SK-N-SH (cell line): ENCODE measurements around the gene PRRX1. TPM values are rescaled to one million over a fixed set of nuclear protein-coding genes. Genes with fewer than 3 reads are reported as not detected.

ENCODE experiments used
- CTCF ChIA-PET: fragments of 300-600, 350-600 bp; formaldehyde crosslinking; extraction: SDS; loops from one replicate; lab custom pipeline; 2021; lab: Yijun Ruan, JAX
- POLR2A ChIA-PET: fragments of 350-600 bp; sonication (Branson Sonifier 250); formaldehyde crosslinking; extraction: SDS; loops from one replicate; lab custom pipeline; 2020; ENCODE audit warnings: antibody characterized with exemption, inconsistent platforms; lab: Yijun Ruan, JAX
- DNase-seq: peaks from one replicate; pipeline ENCODE4 v3.0.0; 2012
- H2AFZ ChIP-seq: fragments of 200-600 bp; sonication (generic); 2 replicates; pipeline ENCODE4 v1.8.1; 2016; ENCODE audit warnings: antibody characterized with exemption, mild to moderate bottlenecking, low read depth
- H3F3A ChIP-seq: fragments of 200-600 bp; sonication (generic); replicated peaks from 2 replicates; pipeline ENCODE3; 2016; ENCODE audit warnings: antibody characterized with exemption, mild to moderate bottlenecking; ENCODE audit not compliant: insufficient read depth
- H3K27ac ChIP-seq, 2 experiments: fragments of 200-500 bp in 1 of 2; fragments of 200-600 bp in 1 of 2; sonication (Bioruptor generic) in 1 of 2; sonication (generic), shearing (Covaris generic) in 1 of 2; 2 replicates each; pipeline versions ENCODE4 v1.5.1 to v1.6.1; 2014 to 2016; ENCODE audit warnings: low read depth in 2 of 2, inconsistent platforms in 1 of 2, low read length in 1 of 2, mild to moderate bottlenecking in 1 of 2, mixed read lengths in 1 of 2
- H3K27me3 ChIP-seq: fragments of 200-600 bp; sonication (generic), shearing (Covaris generic); 2 replicates; pipeline ENCODE4 v1.6.1; 2016; ENCODE audit warnings: mixed run types; ENCODE audit not compliant: insufficient read depth
- H3K36me3 ChIP-seq, 2 experiments: fragments of 200-500 bp in 1 of 2; fragments of 200-600 bp in 1 of 2; sonication (Bioruptor generic) in 1 of 2; sonication (generic) in 1 of 2; replicated peaks in 1 of 2; 2 replicates each; pipeline versions ENCODE3 to v1.5.1; 2014 to 2016; ENCODE audit warnings: low read length in 1 of 2, mild to moderate bottlenecking in 1 of 2; ENCODE audit not compliant: insufficient read depth in 2 of 2, control insufficient read depth in 1 of 2
- H3K4me1 ChIP-seq, 2 experiments: fragments of 200-500 bp in 1 of 2; fragments of 200-600 bp in 1 of 2; sonication (Bioruptor generic) in 1 of 2; sonication (generic), shearing (Covaris generic) in 1 of 2; 2 replicates each; pipeline versions ENCODE4 v1.5.1 to v1.6.1; 2014 to 2016; ENCODE audit warnings: low read depth in 1 of 2, low read length in 1 of 2, mixed run types in 1 of 2; ENCODE audit not compliant: insufficient read depth in 2 of 2, control insufficient read depth in 1 of 2
- H3K4me2 ChIP-seq: fragments of 200-600 bp; sonication (generic), shearing (Covaris generic); 2 replicates; pipeline ENCODE4 v1.6.1; 2017; ENCODE audit warnings: mixed run types
- H3K4me3 ChIP-seq, 2 experiments: fragments of 200-500 bp in 1 of 2; fragments of 200-600 bp in 1 of 2; sonication (Bioruptor generic) in 1 of 2; sonication (generic), shearing (Covaris generic) in 1 of 2; 2 replicates each; pipeline versions ENCODE4 v1.5.1 to v1.8.1; 2014 to 2016; ENCODE audit warnings: low read depth in 2 of 2, inconsistent platforms in 1 of 2, low read length in 1 of 2, mild to moderate bottlenecking in 1 of 2, mixed read lengths in 1 of 2, moderate library complexity in 1 of 2
- H3K79me2 ChIP-seq: fragments of 200-600 bp; sonication (generic); 2 replicates; pipeline ENCODE4 v1.8.1; 2017; ENCODE audit warnings: mild to moderate bottlenecking; ENCODE audit not compliant: insufficient read depth
- H3K9ac ChIP-seq: fragments of 200-600 bp; sonication (generic); 2 replicates; pipeline ENCODE4 v1.6.1; 2017; ENCODE audit warnings: mixed run types
- H3K9me2 ChIP-seq: fragments of 200-600 bp; sonication (generic); 2 replicates; pipeline ENCODE4 v1.6.1; 2017; ENCODE audit warnings: mixed run types
- H3K9me3 ChIP-seq: fragments of 200-600 bp; sonication (generic); 2 replicates; pipeline ENCODE4 v1.6.1; 2017; ENCODE audit warnings: mixed run types, mild to moderate bottlenecking, moderate library complexity
- H4K20me1 ChIP-seq: fragments of 200-600 bp; sonication (generic); 2 replicates; pipeline ENCODE4 v1.6.1; 2017; ENCODE audit warnings: mild to moderate bottlenecking, mixed run types; ENCODE audit not compliant: insufficient read depth
- CHD2 ChIP-seq: fragments of 150-350 bp; IDR thresholded peaks from 2 replicates; pipeline ENCODE4 v1.6.1; 2018; ENCODE audit warnings: low read length; ENCODE audit not compliant: partially characterized antibody
- ELF1 ChIP-seq: IDR thresholded peaks from 2 replicates; pipeline ENCODE4 v1.4.0; 2012
- EZH2phosphoT487 ChIP-seq: fragments of 200-600 bp; sonication (generic); IDR thresholded peaks from 2 replicates; pipeline ENCODE4 v1.6.1; 2017; ENCODE audit warnings: low read depth, mixed run types, mild to moderate bottlenecking, antibody characterized with exemption, moderate library complexity, borderline replicate concordance
- MEF2A ChIP-seq: IDR thresholded peaks from 2 replicates; pipeline ENCODE4 v1.4.0; 2012; ENCODE audit warnings: low read depth, borderline replicate concordance
- NFIC ChIP-seq: IDR thresholded peaks from 2 replicates; pipeline ENCODE4 v1.4.0; 2012; ENCODE audit warnings: borderline replicate concordance
- POLR2AphosphoS5 ChIP-seq: IDR thresholded peaks from 2 replicates; pipeline ENCODE4 v1.6.1; 2012; ENCODE audit warnings: low read depth, low read length
- RCOR1 ChIP-seq: fragments of 150-350 bp; IDR thresholded peaks from 2 replicates; pipeline ENCODE4 v1.6.1; 2017; ENCODE audit warnings: antibody characterized with exemption, low read length
- RFX5 ChIP-seq: IDR thresholded peaks from 2 replicates; pipeline ENCODE4 v1.6.1; 2012; ENCODE audit warnings: mild to moderate bottlenecking, improper control_type of control experiment, low read length
- RXRA ChIP-seq: IDR thresholded peaks from 2 replicates; pipeline ENCODE4 v1.4.0; 2012; ENCODE audit warnings: low read depth, mild to moderate bottlenecking, borderline replicate concordance
- TAF1 ChIP-seq: IDR thresholded peaks from 2 replicates; pipeline ENCODE4 v1.6.1; 2012; ENCODE audit warnings: low read depth, mild to moderate bottlenecking, low read length, moderate library complexity, borderline replicate concordance
- TCF12 ChIP-seq: IDR thresholded peaks from 2 replicates; pipeline ENCODE4 v1.4.0; 2012
- WGBS: methylation state at CpG from one replicate; pipeline ENCODE4 v1.1.6; 2017; ENCODE audit warnings: low lambda C conversion rate; 5-methylcytosine and 5-hydroxymethylcytosine counted together
- polyA plus RNA-seq, 3 experiments: library from polyadenylated mRNA; depleted of rRNA; stranded (reverse); fragments of >200 nt; gene quantifications; 2 replicates each; pipeline ENCODE4 v1.2.3, GENCODE V29; 2012
- TF ChIP-seq, protein P1 (sequence below): fragments of 200-600 bp; sonication (generic); IDR thresholded peaks from 2 replicates; pipeline ENCODE4 v1.6.1; 2017; ENCODE audit warnings: antibody characterized with exemption, mild to moderate bottlenecking, moderate library complexity

PRRX1 gene
- polyA plus RNA-seq, 1 of the 3 experiments (the other 2 are of a cell fraction) = 356 TPM

DNA sequence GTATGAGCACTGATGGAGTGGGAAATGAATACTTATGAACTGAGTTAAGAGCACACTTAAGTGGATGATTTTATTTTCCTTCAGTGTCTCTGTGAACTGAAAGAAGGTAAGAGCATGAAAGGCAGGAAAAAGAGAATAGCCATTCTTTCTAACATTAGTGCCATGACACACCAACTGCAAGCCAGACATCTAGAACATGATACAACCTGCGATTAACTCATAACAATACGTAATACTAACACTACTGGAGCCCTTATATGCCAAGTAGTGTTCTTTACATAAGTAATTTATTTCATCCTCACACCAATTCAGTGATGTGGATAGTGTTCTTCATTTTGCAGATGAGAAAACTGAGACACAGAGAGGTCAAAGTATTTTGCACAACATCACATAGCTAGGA is 56.7 kb downstream of the PRRX1 start:
- WGBS = 49% methylated on average over 2 of the region's 2 CpGs
- no peak for DNase-seq
- Histone ChIP-seq H3K9ac (no peak overlapping the region), H3K4me3 (no peak overlapping the region), H2AFZ (no peak overlapping the region), H3K27me3 (no peaks in the 10 kb centered on the region), H3K9me2 (no peaks in the 10 kb centered on the region), H3K9me3 (no peaks in the 10 kb centered on the region), H3F3A (peaks cover 79% of the 10 kb centered on the region), H4K20me1 (no peaks in the 10 kb centered on the region; the same call in 1 of the 2 replicates), H3K27ac (peak overlapping the region in 1 of 2 experiments; percentile 99; a peak in 2 of 4 replicates), H3K4me2 (no peak overlapping the region), H3K36me3 (peaks cover 66 to 95% of the 10 kb centered on the region in 2 experiments), H3K4me1 (peaks cover 14 to 32% of the 10 kb centered on the region in 2 experiments; a peak in 3 of 4 replicates), H3K79me2 (peaks cover 100% of the 10 kb centered on the region)
- TF ChIP-seq RXRA = no peak
- TF ChIP-seq EZH2phosphoT487 = no peak
- no peak for TF ChIP-seq TCF12
- TF ChIP-seq RFX5 = no peak
- TF ChIP-seq MEF2A = no peak
- POLR2A ChIA-PET = no interaction called here
- CTCF ChIA-PET = no interaction called here

DNA sequence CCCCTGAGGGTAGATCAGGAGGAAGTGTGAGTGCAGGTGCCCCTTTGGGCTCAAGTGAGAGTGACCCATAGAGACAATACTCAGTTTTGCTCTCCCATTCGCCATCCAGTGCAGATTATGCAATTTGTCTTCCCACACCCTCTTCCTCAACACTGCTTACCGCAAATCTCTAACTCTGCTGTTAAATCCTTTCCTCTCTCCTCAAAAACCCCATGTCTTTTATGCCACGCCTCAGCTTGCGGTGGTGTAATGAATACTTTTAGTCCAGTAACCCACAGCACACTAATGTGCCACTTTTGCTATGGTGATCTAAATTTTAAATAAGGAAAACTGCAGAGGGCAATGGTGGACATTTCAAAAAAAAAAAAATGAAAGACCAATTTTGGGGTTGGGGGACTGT is 57.7 kb downstream of the PRRX1 start:
- no peak for DNase-seq
- Histone ChIP-seq H3K27ac (peak overlapping the region; percentile 48 to 99; a peak in 3 of 4 replicates), H3K4me1 (peaks cover 14 to 32% of the 10 kb centered on the region in 2 experiments), H3K27me3 (no peaks in the 10 kb centered on the region), H3K4me3 (no peak overlapping the region), H2AFZ (no peak overlapping the region), H3K4me2 (no peak overlapping the region), H3K9me2 (no peaks in the 10 kb centered on the region), H3K9ac (no peak overlapping the region), H3K79me2 (peaks cover 100% of the 10 kb centered on the region), H4K20me1 (no peaks in the 10 kb centered on the region; the same call in 1 of the 2 replicates), H3K9me3 (no peaks in the 10 kb centered on the region), H3F3A (peaks cover 85% of the 10 kb centered on the region), H3K36me3 (peaks cover 73 to 98% of the 10 kb centered on the region in 2 experiments)
- 68% methylated on average over 4 of the region's 4 CpGs for WGBS
- ChIA-PET CTCF (no interaction called here), POLR2A (no interaction called here)
- TF ChIP-seq, protein P1, sequence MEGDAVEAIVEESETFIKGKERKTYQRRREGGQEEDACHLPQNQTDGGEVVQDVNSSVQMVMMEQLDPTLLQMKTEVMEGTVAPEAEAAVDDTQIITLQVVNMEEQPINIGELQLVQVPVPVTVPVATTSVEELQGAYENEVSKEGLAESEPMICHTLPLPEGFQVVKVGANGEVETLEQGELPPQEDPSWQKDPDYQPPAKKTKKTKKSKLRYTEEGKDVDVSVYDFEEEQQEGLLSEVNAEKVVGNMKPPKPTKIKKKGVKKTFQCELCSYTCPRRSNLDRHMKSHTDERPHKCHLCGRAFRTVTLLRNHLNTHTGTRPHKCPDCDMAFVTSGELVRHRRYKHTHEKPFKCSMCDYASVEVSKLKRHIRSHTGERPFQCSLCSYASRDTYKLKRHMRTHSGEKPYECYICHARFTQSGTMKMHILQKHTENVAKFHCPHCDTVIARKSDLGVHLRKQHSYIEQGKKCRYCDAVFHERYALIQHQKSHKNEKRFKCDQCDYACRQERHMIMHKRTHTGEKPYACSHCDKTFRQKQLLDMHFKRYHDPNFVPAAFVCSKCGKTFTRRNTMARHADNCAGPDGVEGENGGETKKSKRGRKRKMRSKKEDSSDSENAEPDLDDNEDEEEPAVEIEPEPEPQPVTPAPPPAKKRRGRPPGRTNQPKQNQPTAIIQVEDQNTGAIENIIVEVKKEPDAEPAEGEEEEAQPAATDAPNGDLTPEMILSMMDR = no peak
- TF ChIP-seq NFIC = no peak
- no peak for TF ChIP-seq RCOR1
- TF ChIP-seq POLR2AphosphoS5 = no peak
- no peak for TF ChIP-seq ELF1
- TF ChIP-seq CHD2 = no peak
- no peak for TF ChIP-seq TAF1
